Measurements from ENCODE around the gene PDE10A.

Gene PDE10A

GRCh38 chr6:165325609-165326008 lies 337.4 kb downstream of the PDE10A start:
- TF ChIP-seq CTCF (IDR thresholded peaks at IDR 0.05), result no peak

- no peak for TF ChIP-seq CTCF (IDR thresholded peaks at IDR 0.05)
These were observed 341.4 kb downstream of the PDE10A start for GRCh38 chr6:165321555-165322145.

- TF ChIP-seq CTCF (IDR thresholded peaks at IDR 0.05), result no peak
These were observed 341.9 kb downstream of the PDE10A start for GRCh38 chr6:165321150-165321549.

- no peak for TF ChIP-seq CTCF (IDR thresholded peaks at IDR 0.05)
These were observed 345.3 kb downstream of the PDE10A start for GRCh38 chr6:165317723-165318122.

GRCh38 chr6:165308926-165309731 lies 353.9 kb downstream of the PDE10A start, which contains the start of gene C6orf118:
TSS of gene C6orf118 (minus strand) at chr6:165309605. CDS start at chr6:165309586, 19 bp downstream.
- no peak for TF ChIP-seq CTCF (IDR thresholded peaks at IDR 0.05)

GRCh38 chr6:165306955-165307354 lies 356.1 kb downstream of the PDE10A start:
- TF ChIP-seq CTCF (IDR thresholded peaks at IDR 0.05), result no peak

- no peak for TF ChIP-seq CTCF (IDR thresholded peaks at IDR 0.05)
These were observed 361.4 kb downstream of the PDE10A start for GRCh38 chr6:165301372-165302246.
